Fibroblast of gingiva (primary cell): ENCODE data around the gene B3GAT2.
A peak's percentile ranks its signal among the peaks of the same experiment; 100 is the strongest.

Source experiments
- DNase-seq: peaks from one replicate; pipeline ENCODE4 v3.0.0-alpha.2; 2011; ENCODE audit warnings: low read depth

Gene B3GAT2

DNA sequence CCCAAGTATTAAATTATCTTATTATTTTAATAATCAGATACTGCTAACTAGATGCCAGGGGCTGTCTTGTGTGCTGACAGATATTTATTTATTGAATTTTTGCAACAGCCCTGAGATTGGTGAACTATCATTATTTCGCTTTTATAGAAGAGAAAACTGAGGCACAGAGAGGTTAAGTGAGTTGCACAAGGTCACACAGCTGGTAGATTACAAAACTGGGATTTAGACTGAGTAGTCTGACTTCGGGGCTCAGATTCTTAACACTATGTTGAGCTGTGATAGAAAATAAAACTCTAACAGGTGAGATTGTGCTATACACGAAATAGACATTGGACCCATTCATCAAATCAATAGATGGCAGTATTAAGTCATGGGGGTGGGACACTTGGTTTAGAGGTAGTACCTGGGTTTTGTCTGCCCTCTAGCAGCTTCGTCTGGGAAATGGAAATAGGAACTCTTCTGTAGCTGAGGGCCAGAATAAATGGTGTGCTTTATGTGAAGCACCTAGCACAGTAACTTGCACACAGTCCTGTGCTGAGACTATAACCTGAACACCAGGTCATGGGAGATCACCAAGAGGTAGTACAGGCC, 113.4 kb downstream of the B3GAT2 start:
- DNase-seq, result no peak

DNA sequence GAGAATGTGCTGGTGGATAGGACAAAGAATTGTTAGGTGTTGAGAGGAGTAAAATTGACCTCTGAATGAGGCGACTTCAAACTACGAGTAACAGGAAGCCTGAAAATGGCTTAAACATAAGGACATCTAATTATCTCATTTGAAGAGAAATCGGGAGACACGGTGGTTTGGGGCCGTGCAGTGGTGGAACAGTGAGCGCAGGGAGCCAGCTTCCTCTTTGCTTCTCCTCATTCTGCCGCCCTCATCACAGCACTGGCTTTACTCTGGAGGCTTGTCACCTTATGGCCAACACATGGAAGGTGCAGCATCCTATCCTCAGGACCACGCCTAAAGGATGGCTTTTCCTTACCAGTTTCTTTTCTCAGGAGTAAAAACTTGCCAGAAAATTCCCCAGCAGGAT, 114.3 kb downstream of the B3GAT2 start:
- no peak for DNase-seq

DNA sequence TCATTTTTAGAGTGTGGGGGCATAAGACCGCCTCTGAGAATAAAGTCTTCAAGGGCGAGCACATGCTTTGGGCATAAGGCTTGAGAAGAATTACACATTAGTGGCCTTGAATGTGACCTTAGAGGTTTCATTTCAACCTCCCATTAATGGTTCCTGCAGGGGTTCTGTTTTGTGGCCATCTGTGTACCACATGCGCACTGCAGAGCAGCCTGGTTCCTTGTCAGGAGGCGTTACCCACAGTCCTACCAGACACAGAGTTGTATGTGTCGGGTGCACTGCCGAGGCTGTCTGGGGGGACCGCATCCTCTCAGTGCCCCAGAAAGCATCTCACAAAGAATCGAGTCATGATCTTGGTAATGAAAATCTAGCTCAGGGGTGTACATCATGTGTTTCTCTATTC, 115.7 kb downstream of the B3GAT2 start:
- no peak for DNase-seq

DNA sequence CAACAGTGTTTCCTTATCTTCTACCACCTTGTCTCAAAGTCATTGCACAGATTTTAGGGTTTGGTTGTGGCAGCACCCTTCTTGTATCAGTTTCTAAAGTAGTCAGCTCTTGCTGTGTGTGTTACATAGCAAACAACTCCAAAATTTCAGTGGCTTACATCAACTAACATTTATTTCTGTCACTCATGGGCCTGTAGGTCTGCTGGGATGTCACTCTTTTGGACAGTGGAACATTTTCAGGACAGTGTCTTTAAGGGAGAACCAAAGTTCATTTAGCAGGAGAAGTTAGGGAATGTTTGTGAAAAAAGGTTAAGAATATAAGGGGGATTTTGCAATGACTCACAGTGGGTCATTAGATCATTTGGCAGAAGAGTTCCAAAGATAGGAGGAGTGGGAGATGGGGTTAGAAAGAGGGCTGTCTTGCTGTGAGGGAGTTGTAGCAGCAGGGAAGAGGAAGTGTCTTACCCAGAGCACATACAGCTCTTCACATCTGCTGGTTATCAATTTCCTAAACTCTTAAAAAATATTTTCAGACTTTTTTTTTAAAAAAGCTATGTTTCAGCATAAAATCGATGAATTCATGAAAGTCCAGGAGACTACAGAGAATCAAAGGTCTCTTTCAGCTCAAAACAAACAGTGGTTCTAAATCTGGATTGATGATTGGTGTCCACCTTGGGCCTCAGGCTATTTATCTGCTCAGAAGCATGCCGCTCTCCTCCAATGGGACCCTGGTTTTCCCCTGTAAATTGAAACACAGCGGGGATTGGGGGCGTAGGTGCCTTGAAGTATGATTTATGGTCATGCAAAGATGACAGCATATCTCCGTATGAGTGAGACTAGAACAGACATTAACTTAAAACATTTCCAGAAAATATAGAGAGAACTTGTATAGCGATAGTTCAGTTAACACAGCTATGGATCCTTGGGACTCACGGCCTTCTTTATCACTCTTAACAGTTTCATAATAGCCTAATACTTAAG, 117.3 kb downstream of the B3GAT2 start:
- no peak for DNase-seq

DNA sequence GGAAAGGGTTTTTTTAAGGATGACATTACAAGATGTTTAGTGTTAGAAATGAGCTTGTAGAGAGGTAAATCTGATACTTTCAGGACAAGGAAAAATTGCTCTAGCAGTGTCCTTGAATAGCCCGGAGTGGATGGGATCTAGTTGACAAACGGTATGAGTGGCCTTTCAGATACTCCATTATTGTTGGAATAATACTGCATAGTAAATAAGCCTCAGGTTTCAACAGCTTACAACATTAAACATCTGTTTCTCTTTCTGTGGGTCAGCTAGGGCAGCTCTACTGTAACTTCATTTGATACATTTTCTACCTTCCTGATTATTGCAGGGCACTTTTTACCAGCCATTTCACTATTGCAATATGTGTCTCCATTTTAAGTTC, 118.0 kb downstream of the B3GAT2 start:
- peak; percentile 4 for DNase-seq

DNA sequence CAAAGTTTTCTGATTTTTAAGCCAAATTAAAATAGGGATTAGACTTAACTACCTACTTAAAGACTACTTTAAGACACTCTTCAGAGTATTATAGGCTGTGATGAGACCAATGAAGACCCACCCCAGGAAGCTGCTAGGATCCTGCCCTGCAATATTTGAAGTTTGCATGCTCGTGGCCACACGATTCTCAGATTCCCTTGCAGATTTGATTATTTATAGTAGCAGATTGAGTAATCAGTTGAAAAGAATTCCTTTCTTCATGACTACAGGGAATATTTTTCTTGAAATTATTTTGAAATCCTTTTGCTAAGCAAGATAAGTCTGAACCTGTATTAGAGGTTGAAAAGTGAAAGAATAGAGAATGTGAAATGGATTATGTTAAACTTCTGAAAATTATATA, 122.3 kb downstream of the B3GAT2 start:
- DNase-seq, result peak; percentile 56

DNA sequence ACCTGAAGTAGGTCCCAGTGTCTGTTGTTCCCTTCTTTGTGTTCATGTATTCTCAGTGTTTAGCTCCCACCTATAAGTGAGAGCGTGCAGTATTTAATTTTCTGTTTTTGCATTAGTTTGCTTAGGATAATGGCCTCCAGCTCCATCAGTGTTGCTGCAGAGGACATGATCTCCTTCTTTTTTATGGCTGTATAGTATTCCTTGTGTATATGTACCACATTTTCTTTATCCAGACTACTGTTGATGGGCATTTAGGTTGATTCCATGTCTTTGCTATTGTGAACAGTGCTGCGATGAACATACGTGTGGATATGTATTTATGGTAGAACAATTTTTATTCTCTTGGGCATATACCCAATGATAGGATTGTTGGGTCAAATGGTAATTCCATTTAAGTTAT, 125.4 kb downstream of the B3GAT2 start:
- no peak for DNase-seq

DNA sequence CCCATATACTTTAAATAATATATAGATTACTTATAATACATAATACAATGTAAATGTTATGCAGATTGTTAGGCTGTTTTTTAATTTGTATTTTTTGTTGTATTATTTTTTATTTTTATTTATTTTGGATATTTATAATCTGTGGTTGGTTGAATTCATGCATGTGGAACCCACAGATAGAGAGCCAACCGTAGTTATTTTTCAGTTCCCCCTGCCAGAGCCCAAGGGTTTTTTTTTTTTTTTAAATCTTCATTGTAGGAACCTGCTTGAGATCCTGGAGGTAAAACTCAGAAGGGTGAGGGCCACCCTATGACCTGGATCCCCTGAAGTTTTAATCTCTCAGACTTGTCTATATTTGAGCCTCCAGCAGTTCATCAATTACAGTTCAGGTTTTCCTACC, 133.2 kb downstream of the B3GAT2 start:
- DNase-seq, result no peak

DNA sequence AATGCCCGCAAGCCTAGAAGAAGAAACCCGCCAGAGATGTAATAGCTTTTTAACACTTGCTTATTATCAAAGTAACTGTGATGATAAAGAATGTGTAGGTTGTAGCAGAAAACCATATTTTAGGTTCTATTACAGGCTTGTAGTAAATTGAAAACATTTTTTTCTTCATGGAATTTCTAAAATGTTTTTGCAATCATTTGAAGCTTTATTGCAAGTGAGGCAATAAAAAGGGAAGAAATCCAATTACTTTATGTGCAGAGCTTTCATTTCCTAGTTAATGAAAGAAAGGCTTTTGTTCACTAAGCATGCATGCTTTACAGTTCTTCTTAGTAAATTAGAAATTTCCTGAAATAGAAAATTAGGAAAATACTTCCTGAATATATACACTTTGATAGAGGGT, 135.1 kb downstream of the B3GAT2 start:
- peak; percentile 6 for DNase-seq

DNA sequence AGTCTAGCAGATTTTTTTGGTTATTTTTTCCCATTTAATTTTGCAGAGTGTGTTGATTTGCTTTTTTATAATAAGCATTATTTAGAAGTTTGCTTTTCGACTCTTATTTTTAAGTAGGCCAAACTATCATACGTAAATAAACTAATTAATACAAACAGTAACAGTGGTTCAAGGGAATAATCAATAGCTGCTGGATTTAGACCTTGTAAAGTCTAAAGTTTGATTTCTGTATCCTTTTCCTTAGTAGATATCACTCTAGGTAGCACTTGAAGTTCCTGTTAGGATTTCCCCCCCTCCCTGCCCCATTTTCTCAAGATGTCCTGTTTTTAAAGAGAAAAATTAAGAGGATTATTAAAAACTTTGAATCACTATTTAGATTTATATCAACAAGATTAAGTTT, 136.1 kb downstream of the B3GAT2 start:
- no peak for DNase-seq

DNA sequence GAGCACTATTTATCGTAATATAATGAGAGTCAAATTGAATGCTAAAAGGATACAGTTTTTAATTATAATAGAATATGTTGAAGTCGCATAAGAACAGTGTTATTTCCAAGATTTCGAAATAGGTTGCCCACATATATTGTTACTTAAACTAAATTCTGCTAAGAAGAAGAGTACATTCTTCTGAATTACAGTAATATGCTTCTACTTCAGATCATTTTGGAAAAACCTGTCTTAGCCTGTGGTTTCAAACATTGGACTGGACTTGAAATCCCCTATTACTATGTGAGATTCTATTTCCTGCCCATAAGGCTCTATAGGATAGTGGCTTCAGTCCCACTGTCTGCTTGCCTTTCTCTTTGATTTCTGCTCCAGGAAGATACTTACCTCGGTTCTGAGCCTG, 137.2 kb downstream of the B3GAT2 start:
- peak; percentile 21 for DNase-seq

DNA sequence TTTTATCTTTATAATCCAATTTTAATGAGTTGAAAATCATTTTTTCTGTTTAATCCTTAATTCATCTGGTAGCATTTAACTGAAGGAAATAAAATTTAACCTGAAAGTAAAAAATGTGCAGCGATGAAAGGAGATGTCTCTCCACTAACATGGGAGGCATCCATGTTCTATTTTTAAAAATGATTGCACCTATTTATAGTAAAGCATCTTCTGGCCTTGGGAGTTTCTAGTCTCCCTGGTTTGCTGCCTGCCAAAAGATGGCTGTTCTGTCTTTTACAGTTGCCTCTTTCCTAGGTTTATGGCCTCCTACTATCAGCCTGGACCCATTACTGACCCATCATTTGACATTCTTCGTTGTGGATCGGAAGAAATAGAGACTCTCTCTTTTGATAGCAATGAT, 143.0 kb downstream of the B3GAT2 start:
- no peak for DNase-seq

DNA sequence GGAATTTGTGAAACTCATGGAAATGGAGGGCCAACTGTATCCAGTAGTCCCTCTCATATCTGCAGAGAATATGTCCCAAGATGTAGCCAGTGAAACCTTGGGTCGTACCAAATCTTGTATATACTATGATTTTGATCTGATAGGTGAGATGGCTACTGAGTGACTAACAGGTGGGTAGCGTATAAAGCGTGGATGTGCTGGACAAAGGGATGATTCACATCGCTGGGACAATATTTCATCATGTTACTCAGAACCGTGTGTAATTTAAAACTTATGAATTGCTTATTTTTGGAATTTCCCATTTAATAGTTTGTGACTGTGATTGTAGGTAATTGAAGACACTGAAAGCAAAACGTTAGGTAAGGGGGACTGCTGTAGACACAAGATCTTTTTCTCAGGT, 145.1 kb downstream of the B3GAT2 start:
- peak; percentile 21 for DNase-seq
